Bone marrow (tissue), 2 donors: ENCODE data around the gene ATG3.
"Not testable (repeated sequence)": the region's sequence is repeated elsewhere in the genome, so short reads cannot be mapped to it uniquely, and the experiment has no call there.

Experiments
- DNase-seq, 2 donors: peaks; one replicate each; lab custom pipeline; 2025; lab: John Stamatoyannopoulos, UW

ATG3 gene

GRCh38 chr3:112560721-112561483 is 860 bp downstream of the ATG3 start:
- DNase-seq = peak in 1 of 2 donors; percentile 44

GRCh38 chr3:112560307-112560706 is 1.5 kb downstream of the ATG3 start:
- DNase-seq = no peak

- peak in 1 of 2 donors; percentile 42 for DNase-seq
Observed at GRCh38 chr3:112557976-112558375, 3.8 kb downstream of the ATG3 start.

GRCh38 chr3:112555535-112556170 is 6.1 kb downstream of the ATG3 start:
- no peak for DNase-seq

GRCh38 chr3:112550859-112551258 is 10.9 kb downstream of the ATG3 start:
- no peak for DNase-seq

GRCh38 chr3:112546216-112546759 is 15.5 kb downstream of the ATG3 start:
- no peak for DNase-seq

- no peak for DNase-seq
Observed at GRCh38 chr3:112539825-112540650, 21.7 kb downstream of the ATG3 start.

- peak in 1 of 2 donors; percentile 17 for DNase-seq
Observed at GRCh38 chr3:112531358-112531781, 30.4 kb downstream of the ATG3 start.

- no peak for DNase-seq
Observed at GRCh38 chr3:112530573-112530972, 31.2 kb downstream of the ATG3 start.

GRCh38 chr3:112524127-112524526 is 37.6 kb downstream of the ATG3 start:
- not testable (repeated sequence) for DNase-seq

- DNase-seq = peak in 1 of 2 donors; percentile 84
Observed at GRCh38 chr3:112519424-112520001, 42.2 kb downstream of the ATG3 start.

GRCh38 chr3:112518970-112519369 is 42.8 kb downstream of the ATG3 start:
- peak in 1 of 2 donors; percentile 25 for DNase-seq

- DNase-seq = no peak
Observed at GRCh38 chr3:112514527-112515128, 47.1 kb downstream of the ATG3 start.

GRCh38 chr3:112512320-112512719 is 49.4 kb downstream of the ATG3 start:
- DNase-seq = no peak

- DNase-seq = peak in 1 of 2 donors; percentile 14
Observed at GRCh38 chr3:112508860-112509259, 52.9 kb downstream of the ATG3 start.

GRCh38 chr3:112508261-112508660 is 53.5 kb downstream of the ATG3 start:
- no peak for DNase-seq

GRCh38 chr3:112505907-112506306 is 55.9 kb downstream of the ATG3 start:
- no peak for DNase-seq

GRCh38 chr3:112504123-112504522 is 57.6 kb downstream of the ATG3 start:
- no peak for DNase-seq

GRCh38 chr3:112503304-112503972 is 58.3 kb downstream of the ATG3 start:
- DNase-seq = no peak

- no peak for DNase-seq
Observed at GRCh38 chr3:112500621-112501020, 61.1 kb downstream of the ATG3 start.
